HG03575 (cell line): ENCODE measurements around the gene THSD4.

ENCODE experiments used
- ATAC-seq: cut with Tn5 transposase; IDR thresholded peaks from one replicate; pipeline ENCODE4 v1.9.1; 2021; ENCODE audit not compliant: unreplicated experiment, insufficient number of reproducible peaks, low FRiP score; ENCODE audit errors: extremely low read depth

The THSD4 gene

DNA sequence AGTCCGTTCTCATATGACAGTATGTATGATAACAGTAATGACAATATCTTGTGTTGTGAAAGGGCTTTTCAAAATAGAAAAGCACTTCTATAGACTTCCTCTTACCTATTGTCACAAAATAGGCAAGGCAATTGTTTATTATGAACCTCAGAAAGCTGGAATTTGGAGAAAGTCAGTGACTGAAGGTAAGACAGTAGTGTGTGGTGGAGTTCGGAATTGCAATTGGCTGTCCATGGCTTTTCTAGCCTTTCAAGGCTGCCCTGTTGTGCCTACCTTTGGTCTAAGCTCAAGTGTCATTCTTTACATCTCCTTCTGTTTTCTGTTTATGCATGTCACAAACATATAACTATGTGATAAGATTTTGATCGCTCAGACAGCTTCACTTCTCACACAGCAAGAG, 475.8 kb downstream of the THSD4 start:
- no peak for ATAC-seq

DNA sequence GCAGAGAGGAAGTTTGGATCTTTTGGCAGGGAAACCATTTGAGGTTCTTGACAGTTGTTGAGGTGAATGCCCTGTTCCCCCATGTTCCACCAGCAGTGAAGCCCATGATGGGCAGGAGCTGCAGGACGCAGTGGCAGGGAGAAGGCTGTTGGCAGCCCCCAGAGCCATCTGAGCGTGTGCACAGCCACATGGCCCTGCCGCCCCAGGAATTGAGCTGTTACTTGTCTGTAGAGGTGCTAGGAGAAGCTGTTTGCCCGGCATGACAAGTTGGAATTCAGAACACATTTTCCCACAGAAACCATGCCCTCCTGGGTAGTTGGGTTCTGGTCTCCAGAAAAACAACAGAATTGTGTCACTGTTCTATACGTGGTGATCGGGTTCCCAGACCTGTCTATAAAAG, 476.9 kb downstream of the THSD4 start:
- ATAC-seq, result no peak

DNA sequence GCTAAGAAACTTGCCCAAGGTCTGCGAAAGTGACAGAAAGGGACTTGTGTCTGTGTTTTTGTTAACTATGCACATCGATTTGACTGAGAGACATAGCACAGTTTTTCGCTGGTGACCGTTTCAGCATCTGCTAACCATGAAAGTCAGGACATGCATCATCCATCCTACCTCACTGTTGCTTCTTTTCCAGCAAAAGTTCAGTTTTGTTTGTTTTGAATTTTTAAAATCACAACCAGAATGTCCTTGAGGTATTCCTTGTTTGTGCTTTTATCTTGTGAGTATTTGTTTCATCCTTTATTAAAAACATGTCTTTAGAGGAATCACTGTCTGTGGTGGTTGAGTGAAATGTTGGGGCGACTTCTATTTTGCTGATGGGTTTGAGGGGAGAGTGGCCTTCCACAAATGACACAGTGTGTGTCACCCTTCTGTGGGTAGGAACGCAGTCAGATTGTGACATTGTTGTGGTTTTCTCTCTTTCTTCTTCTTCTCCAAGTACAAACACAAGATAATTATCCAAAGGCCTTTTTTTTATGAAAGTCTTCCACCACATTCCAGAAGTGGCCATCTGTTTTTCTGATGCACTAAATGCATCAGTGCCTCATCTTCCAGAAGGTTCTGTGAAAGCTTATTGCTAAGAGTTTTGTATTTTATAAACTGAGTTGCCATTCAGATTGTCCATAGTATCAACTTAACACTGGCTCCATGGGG, 480.7 kb downstream of the THSD4 start:
- no peak for ATAC-seq

DNA sequence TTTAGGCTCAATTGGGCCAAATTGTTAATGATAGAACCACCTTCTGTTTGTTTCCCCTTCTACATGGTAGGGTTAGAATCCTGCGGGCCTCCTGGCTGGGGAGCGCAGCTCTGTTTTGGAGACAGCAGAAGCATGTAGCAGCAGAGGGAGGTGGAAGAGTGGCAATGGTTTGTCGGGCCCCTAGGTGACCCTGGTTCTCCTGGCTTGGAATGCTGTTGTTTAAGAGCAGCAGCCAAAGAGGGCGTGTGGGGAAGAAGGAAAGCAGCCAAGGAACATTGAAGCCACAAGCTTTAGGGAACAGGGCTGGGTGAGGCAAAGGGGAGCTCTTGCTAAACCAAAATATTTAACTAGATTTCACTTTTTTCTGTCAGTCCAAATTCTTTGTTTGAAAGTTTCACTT, 481.4 kb downstream of the THSD4 start:
- ATAC-seq, result no peak

DNA sequence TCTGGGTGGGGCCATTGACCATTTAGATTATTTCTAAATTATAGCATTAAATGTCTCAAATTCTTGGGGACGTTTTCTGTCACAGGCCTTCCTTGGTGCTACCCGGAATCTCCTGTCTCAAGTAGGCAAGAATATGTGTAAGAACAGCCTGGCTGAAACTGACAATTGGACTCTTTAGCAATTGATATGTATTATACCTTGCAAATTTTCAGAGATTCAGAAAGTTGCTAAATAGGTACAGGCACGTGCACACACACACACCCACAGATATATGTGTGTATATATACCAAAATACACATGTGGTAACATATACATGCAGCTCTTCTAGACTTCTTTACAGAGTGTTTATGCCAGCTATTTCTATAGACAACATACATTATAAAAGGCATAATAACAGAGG, 481.9 kb downstream of the THSD4 start:
- ATAC-seq, result no peak

DNA sequence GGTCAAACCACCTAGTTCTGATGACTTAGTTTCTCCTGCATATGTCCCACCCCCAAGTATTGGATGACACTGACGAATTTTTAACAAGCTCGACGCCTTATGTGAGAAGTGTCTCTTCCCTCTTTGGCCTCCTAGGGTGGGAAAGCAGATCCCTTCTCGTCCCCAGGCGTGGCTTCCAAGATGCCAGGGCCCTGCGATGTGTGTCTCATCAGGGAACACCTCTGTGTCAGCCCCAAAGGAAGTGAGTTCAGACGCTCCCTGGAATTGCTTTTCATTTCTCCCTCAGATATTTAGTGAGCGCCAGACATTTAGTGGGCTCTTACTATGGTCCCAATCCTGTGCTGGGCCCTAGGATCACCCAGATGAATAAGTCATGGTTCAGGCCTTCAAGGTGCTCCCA, 482.4 kb downstream of the THSD4 start:
- ATAC-seq, result no peak

DNA sequence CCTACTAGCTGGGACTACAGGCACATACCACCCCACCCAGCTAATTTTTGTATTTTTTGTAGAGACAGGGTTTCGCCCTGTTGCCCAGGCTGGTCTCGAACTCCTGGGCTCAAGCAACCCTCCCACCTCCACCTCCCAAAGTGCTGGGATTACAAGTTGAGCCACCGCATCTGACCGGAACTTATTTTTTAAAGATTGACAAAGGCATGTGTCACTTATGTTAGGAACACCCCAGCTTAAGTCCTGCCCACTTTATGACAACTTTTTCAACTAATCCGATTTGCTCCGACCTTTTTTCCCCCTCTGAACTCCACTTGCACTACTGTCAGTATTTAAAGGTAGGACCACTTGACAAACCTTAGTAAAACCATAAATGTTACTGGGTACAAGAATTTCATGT, 483.5 kb downstream of the THSD4 start:
- ATAC-seq, result no peak

DNA sequence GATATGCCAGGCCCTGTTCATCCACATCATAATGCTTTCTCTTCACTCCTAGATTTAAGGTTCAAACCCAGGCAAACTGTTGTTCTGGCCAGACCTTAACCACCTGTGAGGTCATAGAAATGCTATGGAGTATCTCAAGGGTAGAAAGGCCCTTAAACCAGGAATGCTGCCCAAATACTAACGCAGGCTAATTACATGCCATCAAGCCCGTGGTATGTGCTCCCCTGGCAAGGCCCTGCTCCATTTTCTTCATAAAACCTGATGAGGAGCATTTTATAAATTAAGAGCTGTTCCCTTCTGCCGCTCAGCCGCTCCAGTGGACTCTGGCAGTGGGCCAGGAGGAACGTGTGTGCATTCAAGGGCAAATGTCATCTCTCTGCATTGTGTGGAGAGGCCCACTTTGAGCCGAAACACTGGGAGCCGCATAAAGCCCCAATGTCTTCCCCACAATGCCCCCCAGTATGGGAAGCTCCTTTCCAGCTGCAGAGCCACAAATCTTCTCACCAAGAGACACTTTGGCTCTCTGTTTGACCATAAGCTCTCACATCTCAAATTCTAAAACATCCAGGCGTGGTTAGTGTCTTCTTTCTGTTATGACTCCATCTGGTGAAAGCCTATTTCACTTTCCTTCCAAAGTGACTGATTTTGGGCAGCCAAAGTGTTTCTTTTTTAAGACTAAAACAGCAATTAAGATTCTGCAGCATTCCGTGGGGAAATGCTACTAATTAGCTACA, 484.3 kb downstream of the THSD4 start:
- ATAC-seq, result no peak

DNA sequence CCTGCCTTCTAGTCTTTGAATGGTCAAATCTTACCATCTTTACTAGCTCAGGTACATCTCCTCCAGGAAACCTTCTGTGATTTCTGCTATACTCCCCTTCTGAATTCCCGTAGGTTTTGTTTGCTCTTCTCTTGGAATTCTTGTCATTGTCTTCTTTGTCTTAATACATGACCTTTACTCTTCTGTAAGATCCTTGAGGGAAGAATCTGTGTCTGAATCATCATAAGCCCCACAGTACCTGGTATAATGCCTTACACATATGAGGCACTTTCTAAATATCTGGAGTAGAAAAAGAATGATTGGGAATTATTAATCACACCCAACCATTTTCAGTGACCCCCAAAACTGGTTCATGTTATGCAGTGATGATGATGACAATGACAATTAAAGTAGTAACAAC, 485.0 kb downstream of the THSD4 start:
- no peak for ATAC-seq

DNA sequence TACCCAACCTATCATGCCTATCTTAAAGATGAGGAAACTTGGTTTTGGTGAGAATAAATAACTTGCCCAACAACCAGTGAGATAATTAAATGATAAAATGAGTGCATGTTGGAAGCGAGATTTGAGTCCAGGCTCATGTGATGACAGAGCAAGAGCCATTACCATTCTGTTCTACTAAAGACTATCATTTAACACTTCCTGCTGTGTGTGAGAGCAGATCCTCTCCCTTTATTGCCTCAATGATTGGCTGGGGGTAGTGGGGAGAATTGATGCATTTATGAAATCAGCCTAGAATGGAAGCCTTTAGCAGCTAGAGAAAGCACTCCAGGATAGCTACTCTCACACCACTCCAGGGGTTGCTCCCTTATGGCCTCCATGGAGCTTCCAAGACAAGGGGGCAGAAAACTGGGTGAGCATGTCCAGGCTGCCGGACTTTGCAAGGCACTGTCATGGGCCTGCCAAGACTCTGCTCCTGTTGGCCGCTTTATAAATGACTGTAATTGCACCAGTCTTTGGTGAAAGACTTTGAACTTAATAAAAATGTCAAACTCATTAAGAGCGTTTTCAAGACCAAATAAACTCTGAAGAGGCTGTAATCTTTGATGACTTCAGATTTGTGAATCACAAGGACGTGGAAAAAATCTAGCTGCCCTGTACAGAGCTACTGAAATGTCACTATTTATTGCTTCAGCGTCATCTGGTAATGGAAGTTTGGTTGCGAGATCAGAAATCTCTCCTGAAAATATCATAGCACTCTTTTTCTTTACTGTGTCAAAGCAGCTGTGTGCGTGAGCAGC, 486.0 kb downstream of the THSD4 start:
- no peak for ATAC-seq

DNA sequence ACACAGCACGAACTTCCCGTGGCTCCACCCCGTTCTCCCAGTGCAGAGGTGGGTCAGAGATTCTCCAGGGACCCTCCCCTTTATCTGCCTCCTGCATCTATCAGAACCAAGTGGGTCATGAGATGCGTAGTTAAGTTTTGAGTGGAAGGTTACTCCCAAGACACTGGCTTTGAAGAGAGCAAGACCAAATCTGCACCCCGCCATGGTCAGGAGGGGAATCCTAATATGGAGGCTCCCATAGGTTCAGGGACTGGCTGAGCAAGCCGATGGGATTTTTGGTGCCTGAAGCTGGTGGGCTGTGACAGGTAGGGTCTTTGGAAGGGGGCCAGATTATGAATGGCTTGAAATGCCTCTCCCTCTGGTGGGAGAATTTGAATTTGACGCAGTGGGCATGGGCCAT, 488.1 kb downstream of the THSD4 start:
- ATAC-seq, result no peak

DNA sequence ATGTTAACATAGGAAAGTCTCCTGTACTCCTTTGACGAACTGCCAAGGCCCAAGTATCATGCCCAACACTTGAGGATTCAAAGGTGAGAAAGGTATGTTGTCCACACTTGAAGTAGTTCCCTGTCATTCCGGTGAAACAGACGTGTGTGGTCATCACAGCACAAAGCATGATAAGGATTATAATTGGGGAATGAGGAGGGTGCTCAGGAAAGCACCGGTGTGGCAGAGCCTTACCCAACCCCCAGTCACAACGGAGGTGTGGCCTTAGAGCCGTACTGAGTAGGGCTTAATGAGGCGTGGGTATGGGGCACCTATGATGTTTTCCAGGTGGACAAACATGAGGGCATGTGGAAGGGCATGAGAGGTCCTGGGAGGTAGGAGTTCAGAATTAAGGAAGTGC, 492.1 kb downstream of the THSD4 start:
- no peak for ATAC-seq

DNA sequence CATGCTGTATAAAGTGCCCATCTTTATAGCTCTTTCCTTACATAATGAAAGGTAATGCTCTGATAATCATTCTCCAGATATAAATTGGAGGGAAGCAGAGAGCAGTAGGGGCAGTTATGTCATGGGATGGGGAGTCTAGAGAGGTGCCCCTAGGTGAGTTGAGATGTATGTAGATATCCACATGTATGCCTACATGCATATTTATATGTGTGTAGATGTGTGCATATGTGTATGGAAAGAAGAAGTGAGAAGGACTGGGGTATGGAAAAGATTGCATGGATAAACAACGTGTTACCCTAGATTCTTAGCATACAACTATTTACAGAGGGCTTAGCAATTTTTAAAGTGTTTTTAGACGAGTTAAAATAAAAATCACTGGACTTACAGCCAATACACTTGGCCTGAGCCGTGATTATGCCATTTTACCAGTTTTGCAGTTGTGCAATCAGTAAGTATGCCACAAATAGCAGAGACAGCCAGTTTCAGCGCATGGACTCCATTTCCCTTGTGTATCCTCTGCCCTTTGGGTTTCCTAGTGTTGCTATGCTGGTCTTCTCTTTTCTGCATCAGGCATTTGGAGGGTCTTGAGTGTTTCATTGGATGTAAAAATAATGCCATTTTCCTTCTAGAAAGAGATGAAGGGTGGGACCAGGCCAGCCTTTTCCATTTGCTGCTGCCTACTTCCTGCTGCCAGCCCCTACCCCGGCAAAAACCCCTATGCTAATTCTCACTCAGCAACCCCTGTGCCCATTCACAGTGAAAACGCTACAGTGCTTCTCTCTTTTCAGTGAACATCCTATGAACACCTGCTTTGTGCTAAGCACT, 495.7 kb downstream of the THSD4 start:
- ATAC-seq, result no peak

DNA sequence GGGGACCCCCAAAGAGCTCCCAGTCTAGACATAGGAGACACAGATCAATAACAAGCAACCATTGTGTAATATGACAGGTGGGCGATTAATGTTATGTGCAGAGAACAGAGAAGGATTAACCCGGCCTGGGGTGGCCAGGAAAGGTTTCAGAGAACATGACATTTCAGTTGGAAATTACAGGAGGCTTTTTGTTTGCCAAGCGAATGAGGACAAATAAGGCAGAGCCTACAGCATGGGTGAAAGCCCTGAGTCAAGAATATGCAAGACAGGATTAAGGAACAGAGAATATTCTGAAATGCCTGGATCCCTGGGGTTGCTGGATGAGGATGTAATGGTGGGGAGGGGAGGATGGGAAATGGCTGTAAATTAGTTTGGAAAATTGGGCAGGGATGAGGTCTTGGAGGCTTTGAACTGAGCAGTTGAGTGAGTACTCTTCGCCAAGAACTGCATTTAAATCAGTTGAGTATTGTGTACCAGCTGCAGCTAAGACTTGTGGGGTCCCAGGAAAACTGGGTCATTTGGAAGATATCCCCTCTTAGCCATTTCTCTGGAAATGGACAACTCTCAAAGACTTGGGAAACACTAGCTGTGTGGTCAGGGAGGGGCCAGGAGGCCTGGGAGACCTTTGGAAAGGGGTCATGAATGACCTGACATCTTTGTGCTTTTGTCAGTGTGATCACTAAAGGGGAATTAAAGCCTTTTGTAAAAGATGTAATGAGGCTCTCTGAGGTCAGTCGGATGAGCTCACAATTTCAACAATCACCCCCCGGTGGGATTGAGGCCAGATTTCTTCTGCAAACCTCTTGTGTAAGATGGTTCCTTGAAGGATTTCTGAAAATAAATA, 496.5 kb downstream of the THSD4 start:
- no peak for ATAC-seq

DNA sequence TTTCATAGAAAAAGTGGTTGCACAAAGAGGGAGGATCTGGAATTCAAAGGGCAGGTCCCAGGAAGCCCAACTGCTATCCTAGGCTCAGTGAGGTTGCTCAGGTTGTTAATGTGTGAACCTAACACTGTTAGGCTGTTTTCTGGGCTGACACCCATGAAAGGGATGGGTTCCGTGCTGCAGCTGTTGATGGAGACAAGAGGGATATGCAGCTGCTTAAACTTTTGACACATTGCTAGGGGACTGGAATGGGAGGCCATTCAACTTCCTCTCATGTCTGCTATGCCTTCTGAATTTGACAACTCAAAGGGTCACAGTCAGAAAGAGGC, 497.1 kb downstream of the THSD4 start:
- no peak for ATAC-seq

DNA sequence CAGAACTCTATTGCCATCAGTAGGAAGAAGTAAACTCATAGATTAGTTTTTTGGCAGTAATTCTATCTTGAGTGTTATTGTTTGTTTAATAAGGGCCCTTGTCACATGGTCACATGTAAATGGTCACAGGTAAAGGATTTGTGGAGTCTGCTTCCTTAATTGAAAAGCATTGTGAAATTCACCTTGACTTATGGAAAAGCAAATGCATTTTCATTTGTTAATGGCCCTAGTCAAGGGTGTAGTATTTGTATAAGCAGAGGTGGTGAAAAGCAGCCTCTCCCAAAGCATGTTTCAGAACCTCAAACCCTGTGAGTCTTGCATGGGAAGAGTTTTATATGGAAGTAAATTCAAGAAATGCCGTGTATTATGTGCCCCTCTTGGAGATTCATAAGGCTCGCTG, 497.6 kb downstream of the THSD4 start:
- no peak for ATAC-seq

DNA sequence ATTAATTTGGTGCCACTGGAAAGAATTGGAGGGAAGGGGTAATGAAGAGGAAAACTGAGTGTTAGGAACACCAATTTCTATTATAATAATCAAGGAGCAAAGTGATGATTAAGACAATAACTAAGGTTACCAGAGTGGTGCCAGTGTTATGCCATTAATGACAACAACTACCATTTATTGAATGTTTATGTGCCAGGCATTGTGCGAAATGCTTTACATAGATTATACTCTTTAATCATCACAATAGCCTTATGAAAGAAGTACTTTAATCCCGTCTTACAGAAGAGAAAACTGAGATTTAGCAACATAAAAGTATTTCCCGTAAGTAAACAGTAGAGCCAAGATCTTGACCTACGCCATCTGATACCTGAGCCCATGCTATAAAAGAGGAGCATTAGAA, 507.8 kb downstream of the THSD4 start:
- ATAC-seq, result no peak

DNA sequence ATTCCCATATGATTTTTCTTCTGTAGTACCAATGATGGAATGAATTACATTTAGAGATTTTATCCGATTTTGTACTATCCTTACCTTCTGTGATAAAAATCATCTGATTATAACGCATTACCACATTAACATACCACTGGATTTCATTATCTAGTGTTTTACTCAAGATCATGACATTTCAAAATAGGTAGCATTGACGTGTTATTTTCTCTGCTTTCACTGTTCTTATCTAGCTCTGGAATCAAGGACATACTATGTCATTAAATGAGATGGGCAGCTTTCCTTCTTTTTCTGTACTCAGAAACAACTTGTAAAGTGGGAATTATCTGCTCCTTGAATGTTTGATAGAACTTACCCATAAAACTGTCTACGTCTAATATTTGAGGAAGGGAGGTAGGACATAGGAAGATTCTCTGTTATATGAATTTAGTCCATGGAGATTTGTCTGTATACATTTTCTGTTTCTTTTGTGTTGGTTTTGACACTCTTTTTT, 511.4 kb downstream of the THSD4 start:
- ATAC-seq, result no peak
